ENCODE measurements around the gene GGNBP2.
"Not testable (repeated sequence)": the region's sequence is repeated elsewhere in the genome, so short reads cannot be mapped to it uniquely, and the experiment has no call there.

Gene GGNBP2

GRCh38 chr17:36544307-36545076, at the start of gene GGNBP2:
GGNBP2 (plus strand) TSS chr17:36544919; CDS start chr17:36545725, 806 bp downstream.
- peak; percentile 74 for DNase-seq

- no peak for DNase-seq
These were observed 49.6 kb upstream of the GGNBP2 start for GRCh38 chr17:36495076-36495578.

- no peak for DNase-seq
These were observed 48.5 kb upstream of the GGNBP2 start for GRCh38 chr17:36496018-36496789.

GRCh38 chr17:36498155-36498554, 46.6 kb upstream of the GGNBP2 start:
- no peak for DNase-seq

GRCh38 chr17:36498560-36499300, 46.0 kb upstream of the GGNBP2 start:
- DNase-seq, result no peak

- no peak for DNase-seq
These were observed 43.9 kb upstream of the GGNBP2 start for GRCh38 chr17:36500745-36501225.

- DNase-seq, result no peak
These were observed 43.4 kb upstream of the GGNBP2 start for GRCh38 chr17:36501351-36501750.

- DNase-seq, result no peak
These were observed 42.8 kb upstream of the GGNBP2 start for GRCh38 chr17:36501963-36502362.

GRCh38 chr17:36503456-36504155, 41.1 kb upstream of the GGNBP2 start:
- no peak for DNase-seq

GRCh38 chr17:36504156-36504545, 40.6 kb upstream of the GGNBP2 start:
- no peak for DNase-seq

GRCh38 chr17:36505171-36505570, 39.5 kb upstream of the GGNBP2 start:
- DNase-seq, result no peak

GRCh38 chr17:36506249-36506826, 38.4 kb upstream of the GGNBP2 start:
- no peak for DNase-seq

- DNase-seq, result no peak
These were observed 37.9 kb upstream of the GGNBP2 start for GRCh38 chr17:36506831-36507230.

- no peak for DNase-seq
These were observed 37.5 kb upstream of the GGNBP2 start for GRCh38 chr17:36507266-36507665.

GRCh38 chr17:36508439-36508838, 36.3 kb upstream of the GGNBP2 start:
- not testable (repeated sequence) for DNase-seq

- DNase-seq, result no peak
These were observed 35.3 kb upstream of the GGNBP2 start for GRCh38 chr17:36509272-36509985.

GRCh38 chr17:36510636-36511035, 34.1 kb upstream of the GGNBP2 start:
- no peak for DNase-seq

- no peak for DNase-seq
These were observed 33.5 kb upstream of the GGNBP2 start for GRCh38 chr17:36511216-36511615.

- DNase-seq, result no peak
These were observed 32.1 kb upstream of the GGNBP2 start for GRCh38 chr17:36512641-36513040.

- no peak for DNase-seq
These were observed 29.9 kb upstream of the GGNBP2 start for GRCh38 chr17:36514856-36515255.

- DNase-seq, result no peak
These were observed 28.9 kb upstream of the GGNBP2 start for GRCh38 chr17:36515837-36516236.

Measured in DMS79 treated with DMSO at 0.1 percent for 48 hours (cell line).